NB4 (cell line): ENCODE results near the gene UBR3.
"Not testable (repeated sequence)": the region's sequence is repeated elsewhere in the genome, so short reads cannot be mapped to it uniquely, and the experiment has no call there.

Experiments
- DNase-seq: peaks from one replicate; pipeline ENCODE4 v3.0.0; 2010; ENCODE audit warnings: low read depth
- H3K4me3 ChIP-seq: one replicate; pipeline ENCODE4 v1.5.1; 2011; ENCODE audit warnings: mild to moderate bottlenecking, low read depth, low read length, moderate library complexity
- MAX ChIP-seq: IDR thresholded peaks from 2 replicates; pipeline ENCODE4 v1.6.1; 2011; ENCODE audit warnings: low read depth, low read length
- MYC ChIP-seq: IDR thresholded peaks from 2 replicates; pipeline ENCODE4 v1.6.1; 2011; ENCODE audit warnings: low read depth, low read length
- POLR2A ChIP-seq: IDR thresholded peaks from 2 replicates; pipeline ENCODE4 v1.6.1; 2011; ENCODE audit warnings: mild to moderate bottlenecking; ENCODE audit not compliant: insufficient read length; ENCODE audit errors: extremely low read depth
- TF ChIP-seq, protein P1 (sequence below): IDR thresholded peaks from one replicate; pipeline ENCODE4 v1.5.1; 2012; ENCODE audit warnings: low read depth, low read length

Gene UBR3

GRCh38 chr2:169838743-169839489, 11.7 kb downstream of the UBR3 start:
- DNase-seq, result no peak
- no peak for TF ChIP-seq MAX
- TF ChIP-seq POLR2A, result no peak
- no peak for TF ChIP-seq MYC
- TF ChIP-seq, protein P1, sequence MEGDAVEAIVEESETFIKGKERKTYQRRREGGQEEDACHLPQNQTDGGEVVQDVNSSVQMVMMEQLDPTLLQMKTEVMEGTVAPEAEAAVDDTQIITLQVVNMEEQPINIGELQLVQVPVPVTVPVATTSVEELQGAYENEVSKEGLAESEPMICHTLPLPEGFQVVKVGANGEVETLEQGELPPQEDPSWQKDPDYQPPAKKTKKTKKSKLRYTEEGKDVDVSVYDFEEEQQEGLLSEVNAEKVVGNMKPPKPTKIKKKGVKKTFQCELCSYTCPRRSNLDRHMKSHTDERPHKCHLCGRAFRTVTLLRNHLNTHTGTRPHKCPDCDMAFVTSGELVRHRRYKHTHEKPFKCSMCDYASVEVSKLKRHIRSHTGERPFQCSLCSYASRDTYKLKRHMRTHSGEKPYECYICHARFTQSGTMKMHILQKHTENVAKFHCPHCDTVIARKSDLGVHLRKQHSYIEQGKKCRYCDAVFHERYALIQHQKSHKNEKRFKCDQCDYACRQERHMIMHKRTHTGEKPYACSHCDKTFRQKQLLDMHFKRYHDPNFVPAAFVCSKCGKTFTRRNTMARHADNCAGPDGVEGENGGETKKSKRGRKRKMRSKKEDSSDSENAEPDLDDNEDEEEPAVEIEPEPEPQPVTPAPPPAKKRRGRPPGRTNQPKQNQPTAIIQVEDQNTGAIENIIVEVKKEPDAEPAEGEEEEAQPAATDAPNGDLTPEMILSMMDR, result no peak
- H3K4me3 ChIP-seq, result no peak overlapping the region

DNA sequence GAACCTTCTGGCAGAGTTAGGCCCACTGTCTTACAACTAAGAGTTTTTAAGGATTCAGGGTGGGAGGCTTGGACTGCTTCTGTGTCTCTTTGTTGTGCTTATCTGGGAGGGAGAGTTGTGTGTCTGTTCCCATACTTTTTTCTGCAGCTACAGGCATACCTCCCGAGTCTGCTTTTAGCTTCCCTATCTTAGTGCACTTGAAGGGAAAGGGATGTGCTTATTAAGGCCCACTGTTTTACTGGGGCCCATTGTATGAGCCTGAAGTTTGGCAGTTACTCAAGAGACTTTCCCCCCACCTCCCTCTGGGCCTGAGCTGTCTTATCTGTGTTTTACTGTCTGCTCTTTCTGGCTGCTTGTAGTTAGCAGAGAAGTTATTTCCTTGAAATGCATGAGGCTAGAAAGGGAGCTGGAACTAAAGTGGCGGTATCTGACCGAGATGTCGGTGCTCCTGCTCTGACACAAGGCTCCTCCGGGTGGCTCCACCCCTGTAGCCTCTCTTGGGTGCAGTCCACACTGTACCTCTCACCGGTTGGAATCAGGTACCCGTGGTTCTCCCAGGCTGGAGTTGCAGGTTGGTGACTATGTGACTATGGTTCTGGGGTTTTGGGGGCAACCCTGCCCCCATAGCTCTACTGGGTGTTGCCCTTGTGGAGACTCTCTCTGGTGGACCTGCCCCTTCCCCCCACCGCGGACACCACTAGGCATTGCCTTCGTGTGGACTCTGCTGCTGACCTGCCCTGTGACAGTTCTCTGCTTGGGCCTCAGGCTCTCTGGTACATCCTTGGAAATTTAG, 12.9 kb downstream of the UBR3 start:
- TF ChIP-seq, protein P1, result no peak
- TF ChIP-seq MYC (no peak), POLR2A (no peak), MAX (no peak)
- DNase-seq, result no peak
- no peak overlapping the region for H3K4me3 ChIP-seq

DNA sequence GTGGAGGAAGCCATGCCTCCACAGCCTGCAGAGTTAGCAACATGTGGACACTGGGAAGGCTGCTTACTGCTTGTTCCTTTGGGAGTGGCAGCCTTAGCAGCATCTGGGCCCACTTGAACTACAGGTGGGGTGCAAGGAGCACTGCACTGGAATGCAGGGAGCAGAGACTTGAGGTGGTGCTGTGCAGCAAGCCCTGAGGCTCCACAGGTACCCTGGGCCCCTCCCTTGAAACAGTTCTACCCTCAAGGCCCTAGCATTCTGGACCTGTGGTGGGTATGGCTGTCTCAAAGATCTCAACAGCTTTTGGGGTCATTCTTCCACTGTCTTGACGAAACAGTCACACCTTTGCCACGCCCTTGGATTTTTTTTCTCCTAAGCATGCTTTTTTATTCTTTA, 13.5 kb downstream of the UBR3 start:
- no peak overlapping the region for H3K4me3 ChIP-seq
- TF ChIP-seq POLR2A (no peak), MYC (no peak), MAX (no peak)
- TF ChIP-seq, protein P1, result no peak
- no peak for DNase-seq

GRCh38 chr2:169841625-169842024, 14.4 kb downstream of the UBR3 start:
- not testable (repeated sequence) for DNase-seq, H3K4me3 ChIP-seq

DNA sequence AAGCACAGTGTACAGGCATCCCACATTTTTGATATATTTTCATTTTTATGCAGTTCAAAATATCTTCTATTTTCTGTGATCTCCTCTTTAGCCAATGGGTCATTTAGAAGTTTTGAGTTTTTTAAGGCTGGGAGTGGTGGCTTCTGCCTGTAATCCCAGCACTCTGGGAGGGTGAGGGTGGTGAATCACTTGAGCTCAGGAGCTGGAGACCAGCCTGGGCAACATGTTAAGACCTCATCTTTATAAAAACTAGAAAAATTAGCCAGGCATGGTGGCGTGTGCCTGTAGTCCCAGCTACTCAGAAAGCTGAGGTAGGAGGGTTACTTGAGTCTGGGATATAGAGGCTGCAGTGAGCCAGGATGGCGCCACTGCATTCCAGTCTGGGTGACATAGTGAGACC, 17.8 kb downstream of the UBR3 start:
- no peak for DNase-seq
- no peak overlapping the region for H3K4me3 ChIP-seq
- TF ChIP-seq, protein P1, result no peak
- TF ChIP-seq MYC, result no peak
- no peak for TF ChIP-seq POLR2A
- no peak for TF ChIP-seq MAX

DNA sequence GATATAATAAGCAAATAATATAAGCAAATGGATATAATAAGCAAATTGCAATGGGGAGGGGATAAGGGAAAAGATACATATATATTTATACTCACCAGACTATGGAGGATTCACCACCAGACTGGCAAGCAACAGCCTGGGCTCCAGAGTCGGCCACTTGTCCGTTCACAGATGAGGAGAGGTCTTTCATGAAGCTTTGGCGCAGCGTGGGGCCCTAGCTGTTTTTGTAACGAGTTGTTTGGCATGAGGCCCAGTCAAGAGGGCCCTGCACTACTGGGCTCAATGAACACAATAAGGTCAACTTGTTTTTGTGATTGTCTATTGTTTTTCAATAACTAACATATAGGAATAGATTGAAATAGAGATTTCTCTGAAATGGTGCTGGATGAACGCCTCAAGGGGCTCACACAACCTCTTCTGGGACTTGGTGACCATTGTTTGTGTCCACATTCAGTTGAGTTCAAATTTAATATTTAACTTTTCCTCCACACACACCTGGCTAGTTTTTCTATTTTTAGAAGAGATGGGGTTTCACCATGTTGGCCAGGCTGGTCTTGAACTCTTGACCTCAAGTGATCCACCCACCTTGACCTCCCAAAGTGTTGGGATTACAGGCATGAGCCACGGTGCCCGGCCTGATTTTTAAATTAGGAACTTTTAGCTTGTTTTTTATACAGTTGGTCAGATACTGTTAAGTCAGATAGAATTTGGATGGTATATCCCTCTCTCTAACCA, 21.9 kb downstream of the UBR3 start:
- H3K4me3 ChIP-seq, DNase-seq: not testable (repeated sequence)
